Measurements from ENCODE around the gene CNTFR. TPM values are rescaled to one million over a fixed set of nuclear protein-coding genes. Genes with fewer than 3 reads are reported as not detected.
A peak's percentile ranks its signal among the peaks of the same experiment; 100 is the strongest.

Gene CNTFR
- total RNA-seq, 1 experiment from 2014 or later: 4.5 TPM

- POLR2A ChIA-PET (ENCODE audit: low non-redundant PET): interaction anchor here (0.6 kb wide), 1 partner anchor 502 kb away, joined by 5 read pairs; no protein-coding TSS in a partner anchor
- no TSS peak for BruUV-seq (replicated peaks)
- peak within 1 kb of the TSS; percentile 48 for H3K4me3 ChIP-seq (ENCODE audit: low read depth, low read length, poor library complexity, severe bottlenecking)
- H3K4me1 ChIP-seq (ENCODE audit: insufficient read depth, low read length, poor library complexity, severe bottlenecking): peaks cover 10% of the 10 kb centered on the region
- TF ChIP-seq EZH2 (IDR thresholded peaks at IDR 0.05; ENCODE audit: borderline replicate concordance, low read depth, low read length, poor library complexity, severe bottlenecking) (no peak), CTCF (conservative IDR thresholded peaks at IDR 0.05; ENCODE audit: low read depth, low read length) (no peak)
- peak; percentile 92 for DNase-seq (ENCODE audit: low spot score)
- H3K27ac ChIP-seq (ENCODE audit: low read depth, low read length, poor library complexity, severe bottlenecking): no peak within 1 kb of the TSS
- no peaks in the 10 kb centered on the region for H3K27me3 ChIP-seq (replicated peaks; ENCODE audit: insufficient read depth, low read depth, low read length, poor library complexity)
- H3K9me3 ChIP-seq (ENCODE audit: low read depth, low read length, poor library complexity, severe bottlenecking): no peaks in the 10 kb centered on the region
- no peaks in the 10 kb centered on the region for H3K36me3 ChIP-seq (ENCODE audit: insufficient read depth, low read length, poor library complexity, severe bottlenecking)
- CTCF ChIA-PET: interaction anchor here (0.5 to 1.4 kb wide), 2 partner anchors 74 to 119 kb away, joined by 3 to 4 read pairs; no protein-coding TSS in a partner anchor
- intact Hi-C loops (cut with micrococcal nuclease; ENCODE audit: unreplicated experiment): no loop called here
Measured at GRCh38 chr9:34522971-34523797, 66.3 kb downstream of the CNTFR start, which contains the start of gene ENHO. Gene ENHO, minus strand, starts transcription at chr9:34522990. Its CDS starts 1,295 bp downstream, at chr9:34521695.

GRCh38 chr9:34522091-34522887 is 67.2 kb downstream of the CNTFR start:
- POLR2A ChIA-PET (ENCODE audit: low non-redundant PET): interaction anchor here (0.6 kb wide), 1 partner anchor 501 kb away, joined by 5 read pairs; no protein-coding TSS in a partner anchor
- CTCF ChIA-PET: interaction anchor here (0.5 kb wide), 1 partner anchor 73 kb away, joined by 3 read pairs; no protein-coding TSS in a partner anchor
- DNase-seq (ENCODE audit: low spot score): no peak
- TF ChIP-seq EZH2 (IDR thresholded peaks at IDR 0.05; ENCODE audit: borderline replicate concordance, low read depth, low read length, poor library complexity, severe bottlenecking): no peak
- TF ChIP-seq CTCF (conservative IDR thresholded peaks at IDR 0.05; ENCODE audit: low read depth, low read length): no peak
- no peaks in the 10 kb centered on the region for H3K36me3 ChIP-seq (ENCODE audit: insufficient read depth, low read length, poor library complexity, severe bottlenecking)
- no peaks in the 10 kb centered on the region for H3K9me3 ChIP-seq (ENCODE audit: low read depth, low read length, poor library complexity, severe bottlenecking)
- H3K27ac ChIP-seq (ENCODE audit: low read depth, low read length, poor library complexity, severe bottlenecking): no peak overlapping the region
- BruUV-seq (replicated peaks): no TSS peak
- peaks cover 10% of the 10 kb centered on the region for H3K4me1 ChIP-seq (ENCODE audit: insufficient read depth, low read length, poor library complexity, severe bottlenecking)
- H3K4me3 ChIP-seq (ENCODE audit: low read depth, low read length, poor library complexity, severe bottlenecking): peak overlapping the region; percentile 48
- no peaks in the 10 kb centered on the region for H3K27me3 ChIP-seq (replicated peaks; ENCODE audit: insufficient read depth, low read depth, low read length, poor library complexity)
- intact Hi-C loops (cut with micrococcal nuclease; ENCODE audit: unreplicated experiment): no loop called here

DNA sequence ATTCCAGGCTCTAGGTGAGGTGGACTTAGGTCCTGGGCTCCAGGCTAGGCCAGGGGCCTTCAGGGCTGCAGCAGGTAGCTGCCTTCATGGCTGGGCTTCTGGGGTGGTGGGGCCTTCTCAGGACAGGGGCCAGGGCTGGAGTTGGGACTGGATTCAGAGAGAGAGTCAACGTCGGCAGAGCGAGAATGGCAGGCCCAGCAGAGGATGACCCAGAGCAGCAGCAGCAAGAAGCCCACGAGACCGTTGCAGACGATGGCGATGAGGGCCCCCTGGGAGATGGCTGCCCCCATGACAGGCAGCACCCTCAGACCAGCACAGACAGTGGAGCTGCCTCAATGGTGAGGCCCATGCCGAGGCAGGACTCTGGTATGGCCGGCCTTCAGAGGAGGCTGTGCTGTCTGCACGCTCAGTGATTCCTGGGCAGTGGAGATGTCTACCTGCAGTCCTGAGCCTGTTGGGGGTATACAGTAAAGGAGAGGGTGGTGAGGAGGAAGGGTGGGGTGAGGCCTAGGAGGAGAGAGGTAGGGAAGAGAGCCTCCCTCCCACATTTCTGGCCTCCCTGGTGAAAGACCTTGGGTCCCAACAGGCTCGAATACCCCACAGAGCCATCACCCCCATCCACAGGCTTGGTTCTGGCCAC is 68.0 kb downstream of the CNTFR start:
- CTCF ChIA-PET: no interaction called here
- intact Hi-C loops (cut with micrococcal nuclease; ENCODE audit: unreplicated experiment): no loop called here
- POLR2A ChIA-PET (ENCODE audit: low non-redundant PET): no interaction called here

More for the DNA sequence above, 68.0 kb downstream of the CNTFR start:
- no peak for DNase-seq (ENCODE audit: low spot score)
- no peak for TF ChIP-seq CTCF (conservative IDR thresholded peaks at IDR 0.05; ENCODE audit: low read depth, low read length)
- no peak for TF ChIP-seq EZH2 (IDR thresholded peaks at IDR 0.05; ENCODE audit: borderline replicate concordance, low read depth, low read length, poor library complexity, severe bottlenecking)
- Histone ChIP-seq H3K36me3 (ENCODE audit: insufficient read depth, low read length, poor library complexity, severe bottlenecking) (no peaks in the 10 kb centered on the region), H3K9me3 (ENCODE audit: low read depth, low read length, poor library complexity, severe bottlenecking) (no peaks in the 10 kb centered on the region), H3K27ac (ENCODE audit: low read depth, low read length, poor library complexity, severe bottlenecking) (no peak overlapping the region), H3K4me1 (ENCODE audit: insufficient read depth, low read length, poor library complexity, severe bottlenecking) (peaks cover 10% of the 10 kb centered on the region), H3K27me3 (replicated peaks; ENCODE audit: insufficient read depth, low read depth, low read length, poor library complexity) (no peaks in the 10 kb centered on the region), H3K4me3 (ENCODE audit: low read depth, low read length, poor library complexity, severe bottlenecking) (no peak overlapping the region)
- BruUV-seq (replicated peaks): no TSS peak

Data from A673 (cell line).